NCI-H69 (cell line): Measurements from ENCODE around the gene ARID1B.
A peak's percentile ranks its signal among the peaks of the same experiment; 100 is the strongest.

ENCODE experiments used
- DNase-seq: peaks from one replicate; lab custom pipeline; 2025; lab: John Stamatoyannopoulos, UW

The ARID1B gene

GRCh38 chr6:156773935-156774852 is 3.0 kb upstream of the ARID1B start:
- DNase-seq = no peak

DNA sequence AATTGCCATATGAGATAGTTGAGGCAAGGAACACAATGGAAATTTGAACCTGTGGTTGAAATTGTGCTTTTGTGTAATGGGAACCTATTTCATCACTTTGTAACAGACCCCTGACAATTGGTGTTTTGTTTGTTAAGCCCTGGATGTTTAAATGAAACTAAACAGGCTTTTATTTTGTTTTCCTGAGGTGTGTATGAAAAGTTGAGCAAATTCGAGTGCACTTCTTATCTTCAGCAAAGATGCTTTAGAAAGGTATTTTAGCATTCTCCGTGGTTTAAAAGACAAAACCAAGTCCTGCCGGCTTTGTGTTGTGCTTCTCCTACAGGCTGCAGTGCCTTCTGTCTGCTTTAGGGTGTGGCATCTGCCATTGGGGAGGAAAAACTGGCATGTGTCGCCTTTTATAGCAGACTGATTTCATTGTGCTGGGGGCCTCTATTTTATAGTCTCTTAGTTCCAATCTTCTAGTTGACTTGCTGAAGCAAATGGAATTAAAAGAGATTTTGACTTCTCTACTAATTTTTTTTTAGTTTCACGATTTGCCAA is 2.2 kb upstream of the ARID1B start:
- DNase-seq = peak; percentile 87

- DNase-seq = peak; percentile 58
These were observed 1.5 kb upstream of the ARID1B start for GRCh38 chr6:156775717-156776116.

GRCh38 chr6:156776470-156776839 is 723 bp upstream of the ARID1B start:
- peak; percentile 90 for DNase-seq

DNA sequence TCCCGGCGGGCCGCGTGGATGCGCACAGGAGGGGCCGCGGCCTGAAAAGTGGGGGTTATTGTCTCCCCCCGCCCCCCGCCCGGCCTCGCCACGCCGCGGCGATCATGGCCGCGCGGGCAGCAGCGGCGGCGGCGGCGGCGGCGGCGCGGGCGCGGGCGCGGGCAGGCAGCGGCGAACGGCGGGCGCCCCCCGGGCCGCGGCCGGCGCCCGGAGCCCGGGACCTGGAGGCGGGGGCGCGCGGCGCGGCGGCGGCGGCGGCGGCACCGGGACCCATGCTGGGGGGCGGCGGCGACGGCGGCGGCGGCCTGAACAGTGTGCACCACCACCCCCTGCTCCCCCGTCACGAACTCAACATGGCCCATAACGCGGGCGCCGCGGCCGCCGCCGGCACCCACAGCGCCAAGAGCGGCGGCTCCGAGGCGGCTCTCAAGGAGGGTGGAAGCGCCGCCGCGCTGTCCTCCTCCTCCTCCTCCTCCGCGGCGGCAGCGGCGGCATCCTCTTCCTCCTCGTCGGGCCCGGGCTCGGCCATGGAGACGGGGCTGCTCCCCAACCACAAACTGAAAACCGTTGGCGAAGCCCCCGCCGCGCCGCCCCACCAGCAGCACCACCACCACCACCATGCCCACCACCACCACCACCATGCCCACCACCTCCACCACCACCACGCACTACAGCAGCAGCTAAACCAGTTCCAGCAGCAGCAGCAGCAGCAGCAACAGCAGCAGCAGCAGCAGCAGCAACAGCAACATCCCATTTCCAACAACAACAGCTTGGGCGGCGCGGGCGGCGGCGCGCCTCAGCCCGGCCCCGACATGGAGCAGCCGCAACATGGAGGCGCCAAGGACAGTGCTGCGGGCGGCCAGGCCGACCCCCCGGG is 637 bp downstream of the ARID1B start:
- DNase-seq = peak; percentile 87

DNA sequence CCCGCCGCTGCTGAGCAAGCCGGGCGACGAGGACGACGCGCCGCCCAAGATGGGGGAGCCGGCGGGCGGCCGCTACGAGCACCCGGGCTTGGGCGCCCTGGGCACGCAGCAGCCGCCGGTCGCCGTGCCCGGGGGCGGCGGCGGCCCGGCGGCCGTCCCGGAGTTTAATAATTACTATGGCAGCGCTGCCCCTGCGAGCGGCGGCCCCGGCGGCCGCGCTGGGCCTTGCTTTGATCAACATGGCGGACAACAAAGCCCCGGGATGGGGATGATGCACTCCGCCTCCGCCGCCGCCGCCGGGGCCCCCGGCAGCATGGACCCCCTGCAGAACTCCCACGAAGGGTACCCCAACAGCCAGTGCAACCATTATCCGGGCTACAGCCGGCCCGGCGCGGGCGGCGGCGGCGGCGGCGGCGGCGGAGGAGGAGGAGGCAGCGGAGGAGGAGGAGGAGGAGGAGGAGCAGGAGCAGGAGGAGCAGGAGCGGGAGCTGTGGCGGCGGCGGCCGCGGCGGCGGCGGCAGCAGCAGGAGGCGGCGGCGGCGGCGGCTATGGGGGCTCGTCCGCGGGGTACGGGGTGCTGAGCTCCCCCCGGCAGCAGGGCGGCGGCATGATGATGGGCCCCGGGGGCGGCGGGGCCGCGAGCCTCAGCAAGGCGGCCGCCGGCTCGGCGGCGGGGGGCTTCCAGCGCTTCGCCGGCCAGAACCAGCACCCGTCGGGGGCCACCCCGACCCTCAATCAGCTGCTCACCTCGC is 1.5 kb downstream of the ARID1B start:
- DNase-seq = peak; percentile 82

DNA sequence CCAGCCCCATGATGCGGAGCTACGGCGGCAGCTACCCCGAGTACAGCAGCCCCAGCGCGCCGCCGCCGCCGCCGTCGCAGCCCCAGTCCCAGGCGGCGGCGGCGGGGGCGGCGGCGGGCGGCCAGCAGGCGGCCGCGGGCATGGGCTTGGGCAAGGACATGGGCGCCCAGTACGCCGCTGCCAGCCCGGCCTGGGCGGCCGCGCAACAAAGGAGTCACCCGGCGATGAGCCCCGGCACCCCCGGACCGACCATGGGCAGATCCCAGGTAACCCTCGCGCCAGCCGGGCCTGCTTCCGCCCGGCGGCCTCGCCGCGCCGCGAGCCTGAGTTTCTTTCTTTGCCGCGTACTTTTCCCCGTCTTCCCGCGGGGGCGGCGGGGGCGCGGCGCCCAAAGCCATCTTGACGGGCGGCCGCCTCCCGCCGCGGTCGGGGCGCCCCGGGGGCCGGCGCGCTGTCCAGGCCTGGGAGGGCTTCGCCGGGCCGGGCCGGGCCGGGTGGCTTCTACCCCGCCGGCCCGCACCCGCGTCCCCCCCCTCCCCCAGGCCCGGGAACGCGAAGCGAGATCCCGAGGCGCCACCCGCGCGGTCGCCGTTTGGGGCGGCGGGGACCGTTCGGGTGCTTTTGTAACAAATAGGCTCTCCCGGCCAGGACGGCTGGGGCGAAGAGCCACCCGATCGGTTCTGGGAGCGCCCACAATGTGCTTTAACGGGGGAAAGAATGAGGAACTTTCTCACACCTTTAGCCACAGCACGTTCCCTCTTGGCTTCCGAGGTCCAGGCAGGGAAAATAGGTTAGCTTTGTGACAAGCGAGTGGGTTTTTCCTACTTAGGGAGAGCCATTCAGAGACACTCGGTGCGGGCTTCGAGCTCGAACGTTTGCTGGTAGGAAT is 2.3 kb downstream of the ARID1B start:
- peak; percentile 79 for DNase-seq

GRCh38 chr6:156780102-156780641 is 3.0 kb downstream of the ARID1B start:
- peak; percentile 95 for DNase-seq

DNA sequence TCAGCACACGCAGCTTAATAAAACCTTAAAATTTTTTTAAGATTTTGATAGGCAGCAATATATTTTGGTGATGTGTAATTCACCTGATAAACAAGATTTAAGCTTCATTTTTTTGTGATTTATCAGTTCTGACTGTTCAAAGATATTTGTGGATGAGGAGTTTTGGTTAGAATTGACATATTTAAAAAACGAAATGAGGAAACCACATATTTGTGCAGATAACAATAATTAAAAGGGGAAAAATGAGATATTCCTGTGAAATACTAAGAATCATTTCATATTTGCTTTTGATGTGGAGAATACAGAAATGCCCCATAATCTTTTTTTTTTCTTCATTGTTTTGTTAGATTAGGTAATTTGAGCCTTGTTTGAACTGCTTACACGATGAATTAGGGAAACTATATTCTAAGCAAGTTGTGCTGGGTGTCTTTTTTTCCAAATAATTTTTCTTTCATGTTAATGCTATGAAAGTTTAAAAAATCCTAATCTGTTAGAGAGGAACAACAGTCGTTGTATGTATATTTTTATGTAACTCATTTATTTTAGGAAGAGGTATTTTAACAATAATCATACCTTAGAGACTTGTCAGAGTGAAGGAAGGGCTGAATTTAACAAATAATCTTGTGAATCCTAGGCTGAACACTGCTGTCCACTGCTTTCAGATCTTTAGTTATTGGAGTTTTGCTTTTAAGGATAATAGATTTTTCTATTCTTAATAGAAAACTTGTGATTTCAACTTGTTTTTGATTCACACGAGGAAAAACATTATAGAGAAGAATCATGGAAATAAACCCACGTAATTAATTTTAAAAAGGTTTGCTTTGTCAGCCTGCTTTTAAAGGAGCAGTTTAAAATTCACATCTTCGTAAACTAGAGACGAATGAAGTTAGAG is 4.0 kb downstream of the ARID1B start:
- peak; percentile 31 for DNase-seq

DNA sequence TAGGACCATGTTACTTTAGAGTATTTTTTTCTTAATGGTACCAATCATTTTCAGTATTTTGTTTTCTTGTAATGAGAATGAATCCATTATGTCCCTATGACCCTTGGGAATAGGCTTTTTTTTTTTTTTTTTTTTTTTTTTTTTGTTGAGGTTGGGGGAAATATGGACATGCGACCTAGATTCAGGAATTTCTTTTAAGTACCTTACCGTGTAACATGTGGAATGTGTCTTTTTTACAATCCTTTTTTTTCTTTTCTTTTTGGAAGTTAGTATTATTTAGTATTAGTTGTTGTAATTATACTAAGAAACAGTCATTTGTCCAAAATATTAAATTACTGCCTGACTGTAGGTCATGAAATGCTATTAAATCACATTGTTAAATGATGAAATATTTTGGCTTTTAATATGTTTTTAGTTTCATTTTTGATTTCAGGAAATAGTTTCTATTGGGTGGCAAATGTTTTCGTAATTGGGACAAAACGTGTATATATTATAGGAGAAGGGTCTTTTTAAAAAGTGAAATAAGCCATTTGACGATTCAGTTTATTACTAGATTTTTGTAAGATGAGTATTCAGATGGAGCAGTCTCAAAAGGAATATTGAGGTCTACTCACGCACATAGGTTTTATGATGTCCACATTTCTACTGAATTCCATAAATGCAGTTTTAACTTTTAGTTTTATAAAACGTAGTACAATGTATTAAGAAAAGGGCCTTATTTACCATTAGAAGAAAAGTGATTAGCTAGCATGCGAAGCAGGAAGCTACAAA is 4.9 kb downstream of the ARID1B start:
- peak; percentile 29 for DNase-seq

GRCh38 chr6:156782691-156783320 is 5.6 kb downstream of the ARID1B start:
- DNase-seq = no peak

GRCh38 chr6:156783958-156784357 is 6.8 kb downstream of the ARID1B start:
- no peak for DNase-seq

DNA sequence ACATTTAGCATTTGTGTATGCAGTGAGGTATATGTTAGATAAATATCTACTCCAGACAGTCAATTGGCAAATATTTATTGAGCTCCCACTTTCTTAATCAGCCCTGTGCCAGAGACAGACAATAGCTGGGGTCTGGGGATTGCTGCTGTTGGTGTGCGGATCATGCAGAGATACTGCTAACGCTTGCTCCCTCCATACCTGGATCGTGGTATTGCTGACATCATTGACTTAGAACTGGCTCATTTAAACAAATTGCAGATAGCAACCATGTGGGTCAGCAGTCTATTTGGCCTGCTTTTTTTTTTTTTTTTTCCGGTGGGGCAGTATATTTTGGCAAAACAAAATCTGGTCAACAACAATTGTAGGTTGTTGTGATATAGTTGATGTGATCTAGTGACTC is 9.5 kb downstream of the ARID1B start:
- peak; percentile 44 for DNase-seq

DNA sequence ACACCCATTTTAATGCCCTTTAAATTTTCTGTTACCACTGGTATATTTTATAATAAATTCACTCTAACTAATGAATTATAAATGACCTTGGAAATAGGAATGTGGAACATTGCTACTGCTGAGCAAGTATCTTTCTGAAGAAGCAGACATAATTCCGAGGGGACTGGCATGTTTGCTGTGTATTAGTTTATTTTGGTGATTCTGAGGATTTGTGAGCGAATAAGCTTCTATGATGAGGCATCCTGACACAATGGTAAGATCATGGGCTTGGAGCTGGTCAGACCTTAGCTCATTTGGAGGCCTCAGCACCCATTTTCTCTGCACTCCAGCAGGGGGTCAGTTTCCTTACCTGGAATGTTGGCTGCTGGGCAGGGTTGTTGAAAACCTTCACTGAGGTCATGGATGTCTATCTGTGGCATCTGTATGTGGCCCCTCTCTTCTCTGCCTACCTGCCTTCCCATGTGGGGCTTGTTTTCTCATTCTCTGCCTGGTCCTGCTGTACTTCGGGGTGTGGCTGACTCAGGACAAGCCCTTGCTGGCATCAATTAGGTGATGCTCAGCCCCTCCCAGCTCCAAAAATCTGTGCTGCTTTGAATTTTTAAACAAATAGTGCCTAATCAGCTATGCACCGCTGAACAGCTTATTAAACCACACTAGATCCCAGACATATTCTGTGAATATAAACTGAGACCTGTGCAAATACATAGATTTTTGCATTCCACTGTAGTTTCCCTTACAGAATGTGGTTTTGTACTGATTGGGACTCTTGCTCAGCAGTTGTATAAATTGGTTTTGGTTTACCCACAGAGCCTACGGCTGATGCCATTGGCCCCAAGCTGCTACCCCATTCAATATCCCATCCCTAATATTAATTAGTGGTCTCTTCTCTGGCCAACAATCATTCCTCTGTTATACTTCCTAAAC is 10.7 kb downstream of the ARID1B start:
- DNase-seq = peak; percentile 60

- peak; percentile 54 for DNase-seq
These were observed 12.1 kb downstream of the ARID1B start for GRCh38 chr6:156789081-156789943.

DNA sequence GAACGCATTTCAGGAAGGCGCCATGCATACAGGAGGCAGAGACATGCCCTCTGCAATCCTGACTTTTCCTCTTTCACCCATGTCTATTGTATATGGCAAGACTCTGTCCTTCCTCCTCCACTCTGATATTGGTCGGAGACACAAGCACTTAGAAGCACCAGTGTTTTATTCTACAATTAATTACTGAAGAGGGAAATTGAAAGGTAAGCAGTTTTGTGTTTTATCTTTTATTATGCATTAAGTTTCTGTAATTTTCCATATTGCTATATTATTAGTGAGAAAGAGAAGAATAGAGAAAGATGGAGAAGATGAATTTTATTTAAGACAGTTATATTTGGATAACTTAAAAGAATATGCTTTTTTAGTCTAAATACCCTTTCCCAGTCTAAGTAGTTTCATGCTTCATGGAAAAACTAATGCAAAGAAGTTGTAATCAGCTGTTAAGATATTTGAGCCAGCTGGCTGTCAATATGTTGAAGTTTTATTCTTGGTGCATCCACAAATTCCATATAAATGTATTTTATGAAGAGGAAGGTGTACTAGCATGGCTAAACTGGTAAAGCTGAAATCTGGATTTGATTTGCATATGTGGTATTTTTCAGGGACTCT is 13.6 kb downstream of the ARID1B start:
- DNase-seq = peak; percentile 33
